Transverse colon (tissue), 4 donors: Measurements from ENCODE around the gene MS4A10. TPM values are rescaled to one million over a fixed set of nuclear protein-coding genes. Genes with fewer than 3 reads are reported as not detected.

Experiments
- DNase-seq: peaks from one replicate; pipeline ENCODE4 v3.0.0-alpha.2; 2019
- H3K27ac ChIP-seq, 4 donors: fragments of 200-600 bp; sonication (generic); 2 replicates each; pipeline ENCODE4 v1.5.1; 2016 to 2018; ENCODE audit warnings: inconsistent platforms in 4 of 4
- H3K27me3 ChIP-seq: fragments of 200-600 bp; sonication (generic); 2 replicates; pipeline ENCODE4 v1.5.1; 2017; ENCODE audit warnings: inconsistent platforms
- H3K36me3 ChIP-seq, 4 donors: fragments of 200-600 bp; sonication (generic); 2 replicates each; pipeline ENCODE4 v1.5.1; 2017 to 2019; ENCODE audit warnings: inconsistent platforms in 4 of 4
- H3K4me1 ChIP-seq, 4 donors: fragments of 200-600 bp; sonication (generic); 2 replicates each; pipeline ENCODE4 v1.5.1; 2017 to 2020; ENCODE audit warnings: inconsistent platforms in 4 of 4
- H3K4me3 ChIP-seq, 4 donors: fragments of 200-600 bp; sonication (generic); 1 replicate in 1 of 4; 2 replicates in 3 of 4; pipeline versions ENCODE4 v1.5.1 to v1.6.1; 2017 to 2019; ENCODE audit warnings: inconsistent platforms in 4 of 4
- H3K9me3 ChIP-seq, 2 donors: fragments of 200-600 bp; sonication (generic); 2 replicates each; pipeline ENCODE4 v1.5.1; 2017 to 2019; ENCODE audit warnings: inconsistent platforms in 2 of 2
- CTCF ChIP-seq, 5 experiments: fragments of 200-600 bp in 3 of 5; fragments of 450-650 bp in 2 of 5; sonication (generic) in 3 of 5; IDR thresholded peaks; 1 replicate in 2 of 5; 2 replicates in 3 of 5; pipeline ENCODE4 v1.5.1; 2016 to 2017; ENCODE audit warnings: antibody characterized with exemption in 5 of 5, inconsistent platforms in 3 of 5, mild to moderate bottlenecking in 2 of 5, moderate library complexity in 1 of 5
- EP300 ChIP-seq: sonication (generic); formaldehyde crosslinking; IDR thresholded peaks from one replicate; pipeline ENCODE4 v1.6.1; 2017; ENCODE audit warnings: antibody characterized with exemption, low read depth
- POLR2A ChIP-seq: fragments of 450-650 bp; IDR thresholded peaks from one replicate; pipeline ENCODE4 v1.6.1; 2016; ENCODE audit warnings: antibody characterized with exemption, mild to moderate bottlenecking, moderate library complexity
- POLR2AphosphoS5 ChIP-seq, 3 donors: sonication (generic); formaldehyde crosslinking; IDR thresholded peaks; one replicate each; pipeline ENCODE4 v1.6.1; 2016; ENCODE audit warnings: antibody characterized with exemption in 3 of 3
- WGBS, 2 donors: methylation state at CpG; one replicate each; pipeline ENCODE4 v1.1.5; 2018; ENCODE audit warnings: low coverage in 1 of 2; 5-methylcytosine and 5-hydroxymethylcytosine counted together
- in situ Hi-C, 4 donors: fragments of 200-750 bp; cut with MboI; loops; one replicate each; pipeline versions ENCODE4 v1.15.0 to v1.15.1; 2017; ENCODE audit warnings: low sequenced_read_pairs in 3 of 4, low pct_ligation_motif_present in 1 of 4, low pct_unique_long_range_greater_than_20kb in 1 of 4
- intact Hi-C: fragments of 100-400 bp; cut with DNase I; formaldehyde crosslinking; loops from one replicate; pipeline ENCODE4 v1.15.1; 2023; ENCODE audit warnings: low total_unique reads
- total RNA-seq, 4 donors: library from RNA; depleted of rRNA; stranded (reverse); fragments of >200 nt; gene quantifications; one replicate each; pipeline ENCODE4 v1.1.0, GENCODE V29; 2016

The MS4A10 gene
- total RNA-seq, 4 donors from 2014 or later = 1.3 to 2.2 TPM; not detected in 2

GRCh38 chr11:60838132-60838531, 53.0 kb downstream of the MS4A10 start:
- no peak for DNase-seq
- TF ChIP-seq POLR2A = no peak
- no peak for TF ChIP-seq EP300
- no peak for TF ChIP-seq CTCF (IDR thresholded peaks at IDR 0.05)
- TF ChIP-seq POLR2AphosphoS5 (IDR thresholded peaks at IDR 0.05) = no peak
- no peak overlapping the region for H3K27ac ChIP-seq
- WGBS, 2 donors = 88% methylated on average over 7 of the region's 7 CpGs; no CpG with 5 or more reads in 1 of the 2 donors
- H3K9me3 ChIP-seq = no peaks in the 10 kb centered on the region
- no peaks in the 10 kb centered on the region for H3K27me3 ChIP-seq
- no peaks in the 10 kb centered on the region for H3K36me3 ChIP-seq
- H3K4me1 ChIP-seq = peaks cover 9 to 22% (median 20%) of the 10 kb centered on the region in 4 donors
- no peak overlapping the region for H3K4me3 ChIP-seq
- intact Hi-C loops (no loop called here), in situ Hi-C loops (loop anchor here in 3 of 4 donors (10.0 to 25.0 kb wide), 4 partner anchors 57 to 499 kb away; partner anchors contain the start of genes DDB1 (in 1 of the 3) and TKFC (in 1 of the 3))

- intact Hi-C loops = no loop called here
Measured at GRCh38 chr11:60840470-60841430, 55.6 kb downstream of the MS4A10 start.

GRCh38 chr11:60841797-60842667, 56.9 kb downstream of the MS4A10 start, which contains the start of gene CCDC86:
Gene CCDC86, plus strand, starts transcription at chr11:60842113. Its CDS starts 12 bp downstream, at chr11:60842125.
- 0% methylated on average over 1 to 43 of the region's 57 CpGs for WGBS, 2 donors
- intact Hi-C loops = no loop called here
- H3K4me1 ChIP-seq = peaks cover 19 to 39% (median 32%) of the 10 kb centered on the region in 4 donors
- in situ Hi-C loops = loop anchor here in 2 of 4 donors (25.0 kb wide), 3 partner anchors 295 to 495 kb away; partner anchors contain the start of genes DDB1 (in 1 of the 2) and TKFC (in 1 of the 2)
- no peaks in the 10 kb centered on the region for H3K36me3 ChIP-seq
- no peaks in the 10 kb centered on the region for H3K27me3 ChIP-seq
- peak; percentile 97 for DNase-seq
- peak within 1 kb of the TSS; percentile 69 to 85 (median 80) for H3K27ac ChIP-seq
- H3K9me3 ChIP-seq = no peaks in the 10 kb centered on the region
- TF ChIP-seq POLR2A (peak; percentile 54), POLR2AphosphoS5 (IDR thresholded peaks at IDR 0.05) (peak; percentile 78 to 86 (median 81)), CTCF (IDR thresholded peaks at IDR 0.05) (no peak), EP300 (peak; percentile 36)
- H3K4me3 ChIP-seq = peak within 1 kb of the TSS; percentile 59 to 96 (median 63)

More at GRCh38 chr11:60840470-60841430, 55.6 kb downstream of the MS4A10 start:
- H3K4me3 ChIP-seq = peak overlapping the region in 1 of 4 donors; percentile 96
- in situ Hi-C loops = loop anchor here in 2 of 4 donors (25.0 kb wide), 3 partner anchors 297 to 497 kb away; partner anchors contain the start of genes DDB1 (in 1 of the 2) and TKFC (in 1 of the 2)
- H3K4me1 ChIP-seq = peaks cover 19 to 39% (median 32%) of the 10 kb centered on the region in 4 donors
- peak; percentile 33 for DNase-seq
- no peaks in the 10 kb centered on the region for H3K9me3 ChIP-seq
- H3K36me3 ChIP-seq = no peaks in the 10 kb centered on the region
- peak overlapping the region; percentile 69 to 85 (median 80) for H3K27ac ChIP-seq
- TF ChIP-seq CTCF (IDR thresholded peaks at IDR 0.05) (no peak), EP300 (no peak), POLR2A (no peak), POLR2AphosphoS5 (IDR thresholded peaks at IDR 0.05) (no peak)
- no peaks in the 10 kb centered on the region for H3K27me3 ChIP-seq
- WGBS, 2 donors = 79 to 81% methylated on average over 3 to 14 of the region's 14 CpGs
